Measurements from ENCODE around the gene CCR6. TPM values are rescaled to one million over a fixed set of nuclear protein-coding genes. Genes with fewer than 3 reads are reported as not detected.

Gene CCR6
- total and polyA plus RNA-seq, 2 of the 8 experiments (the other 6 are each of a cell fraction or from before 2014, with no cell fraction given) = 0.06 TPM; not detected in 1

DNA sequence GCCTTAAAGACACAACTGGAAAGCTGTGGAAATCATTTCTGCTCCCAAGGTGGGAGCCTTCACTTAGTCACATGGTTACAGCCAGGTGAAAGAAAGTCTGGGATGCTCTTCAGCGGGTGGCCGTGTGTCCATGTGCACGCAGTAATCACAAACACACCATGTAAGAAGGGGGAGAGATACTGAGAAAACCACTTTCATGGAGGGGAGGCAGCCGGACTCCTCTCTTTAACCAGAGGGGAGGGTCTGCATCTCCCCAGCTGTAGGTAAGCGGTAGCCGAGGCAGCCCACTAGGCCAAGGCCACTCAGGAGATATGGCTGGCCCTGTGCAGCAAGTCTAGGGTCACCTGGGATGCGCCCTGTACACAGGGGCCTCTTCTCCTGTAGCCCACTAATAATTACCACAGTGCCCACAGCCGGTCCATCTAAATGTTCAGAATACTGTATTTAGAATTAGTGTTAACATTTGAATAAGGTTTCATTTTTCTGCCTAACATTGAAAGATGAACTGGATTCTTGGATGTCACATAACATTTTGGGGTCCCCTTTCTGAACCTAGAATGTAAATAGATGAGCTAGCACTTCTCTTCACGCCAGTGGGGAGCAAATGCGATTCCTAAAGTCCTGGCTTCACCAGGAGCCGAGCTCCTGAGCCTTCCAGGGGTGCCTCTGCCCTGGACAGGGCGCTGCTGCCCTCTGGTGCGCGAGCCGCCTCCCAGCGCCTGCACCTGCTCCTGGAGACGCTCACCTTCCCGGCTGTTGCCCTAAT is 19.0 kb downstream of the CCR6 start:
- Histone ChIP-seq H3K4me1 (replicated peaks in 1 of 4; ENCODE audit: control insufficient read depth in 3 of 4, insufficient read depth in 4 of 4, low read length in 3 of 4) (peaks cover 3 to 16% (median 12%) of the 10 kb centered on the region in 4 experiments), H4K5ac (ENCODE audit: insufficient read length, low read depth, low read length) (no peak overlapping the region), H3K23ac (ENCODE audit: insufficient read length) (no peak overlapping the region), H3K27ac (ENCODE audit: low read depth, low read length) (no peak overlapping the region), H3K27me3 (replicated peaks in 1 of 4; ENCODE audit: control insufficient read depth in 3 of 4, extremely low read depth in 1 of 4, insufficient read depth in 3 of 4, low read length in 3 of 4) (no peaks in the 10 kb centered on the region; a peak in 2 of 7 replicates), H3K18ac (ENCODE audit: extremely low read depth, low read length) (peak overlapping the region; percentile 1), H3K23me2 (ENCODE audit: low read depth, low read length) (no peaks in the 10 kb centered on the region; the same call in 1 of the 2 replicates), H3K9ac (replicated peaks in 1 of 4; ENCODE audit: extremely low read depth in 1 of 4, low read depth in 3 of 4, low read length in 3 of 4) (no peak overlapping the region), H3K79me2 (ENCODE audit: control insufficient read depth in 1 of 2, insufficient read depth in 2 of 2, low read length in 2 of 2) (no peaks in the 10 kb centered on the region), H3K36me3 (ENCODE audit: control insufficient read depth in 2 of 4, insufficient read depth in 4 of 4, low read length in 3 of 4) (no peaks in the 10 kb centered on the region), H4K20me1 (replicated peaks in 1 of 2; ENCODE audit: control insufficient read depth in 1 of 2, insufficient read depth in 2 of 2, low read length in 2 of 2) (no peaks in the 10 kb centered on the region), H2AFZ (ENCODE audit: low read length) (no peak overlapping the region), H3K4me3 (ENCODE audit: extremely low read depth in 1 of 4, insufficient read depth in 2 of 4, low read depth in 3 of 4, low read length in 4 of 4) (no peak overlapping the region), H4K8ac (ENCODE audit: extremely low read depth, insufficient read depth, low read length) (no peak overlapping the region), H2BK15ac (ENCODE audit: low read length) (no peak overlapping the region), H3K79me1 (ENCODE audit: low read depth, low read length) (no peaks in the 10 kb centered on the region), H3K14ac (ENCODE audit: insufficient read length) (no peak overlapping the region), H2BK5ac (ENCODE audit: low read depth, low read length) (no peak overlapping the region), H2BK120ac (replicated peaks; ENCODE audit: low read depth, low read length) (no peak overlapping the region), H3K4ac (replicated peaks; ENCODE audit: insufficient read length, low read depth, low read length) (no peak overlapping the region), H3K9me3 (ENCODE audit: insufficient read depth in 2 of 2, low read depth in 1 of 2, low read length in 1 of 2) (peaks cover 6 to 8% of the 10 kb centered on the region in 2 experiments; a peak in 3 of 4 replicates), H3K56ac (replicated peaks; ENCODE audit: insufficient read length, low read depth, low read length) (no peak overlapping the region), H4K91ac (replicated peaks; ENCODE audit: insufficient read length, low read length) (no peak overlapping the region), H2BK20ac (ENCODE audit: low read length) (no peak overlapping the region), H3K4me2 (ENCODE audit: insufficient read depth in 1 of 2, low read depth in 2 of 2, low read length in 2 of 2) (no peak overlapping the region), H2AK5ac (ENCODE audit: low read depth, low read length) (no peak overlapping the region; the same call in 1 of the 2 replicates), H2BK12ac (ENCODE audit: low read depth, low read length) (peak overlapping the region; percentile 4; the same call in 1 of the 2 replicates)
- 56% methylated on average over 18 of the region's 18 CpGs; no CpG with 5 or more reads in 1 of the 2 experiments for WGBS, 2 experiments (ENCODE audit: extremely low coverage in 1 of 2, insufficient coverage in 1 of 2, insufficient read length in 1 of 2, insufficient replicate concordance in 2 of 2, low coverage in 1 of 2, low lambda C conversion rate in 2 of 2, missing lambda C conversion rate in 1 of 2)
- FAIRE-seq (peak; percentile 65), DNase-seq (ENCODE audit: low read depth in 1 of 2, low spot score in 2 of 2) (peak in 1 of 2 experiments; percentile 79)
- ChIA-PET CTCF (ENCODE audit: partially characterized antibody) (interaction anchor here (0.6 to 7.2 kb wide), 40 partner anchors 9 to 830 kb away, joined by 3 to 72 read pairs (median 4); partner anchors contain the start of genes CCR6 and RNASET2), POLR2A (ENCODE audit: partially characterized antibody) (interaction anchor here (1.2 kb wide), 1 partner anchor 142 kb away, joined by 3 read pairs; the partner anchor contains the start of gene CEP43)
- TF ChIP-seq PHF8 (conservative IDR thresholded peaks at IDR 0.05; ENCODE audit: low read depth, low read length) = no peak
- TF ChIP-seq BRCA1 (IDR thresholded peaks at IDR 0.05; ENCODE audit: low read depth, low read length) = no peak
- TF ChIP-seq CBX8 (IDR thresholded peaks at IDR 0.05; ENCODE audit: borderline replicate concordance, low read depth, low read length) = no peak
- TF ChIP-seq RAD21 (IDR thresholded peaks at IDR 0.05 in 1 of 2, conservative IDR thresholded peaks at IDR 0.05 in 1 of 2; ENCODE audit: low read depth in 2 of 2, low read length in 2 of 2) = peak; percentile 98 to 99
- no peak; a peak in 1 of 4 replicates for TF ChIP-seq SIN3A (conservative IDR thresholded peaks at IDR 0.05 in 1 of 2, IDR thresholded peaks at IDR 0.05 in 1 of 2; ENCODE audit: low read depth in 1 of 2, low read length in 2 of 2)
- TF ChIP-seq YY1 (IDR thresholded peaks at IDR 0.05; ENCODE audit: low read depth, low read length) = 0 out of 2 replicates have a peak, but pooled peaks have one; percentile 23
- TF ChIP-seq, protein P1, sequence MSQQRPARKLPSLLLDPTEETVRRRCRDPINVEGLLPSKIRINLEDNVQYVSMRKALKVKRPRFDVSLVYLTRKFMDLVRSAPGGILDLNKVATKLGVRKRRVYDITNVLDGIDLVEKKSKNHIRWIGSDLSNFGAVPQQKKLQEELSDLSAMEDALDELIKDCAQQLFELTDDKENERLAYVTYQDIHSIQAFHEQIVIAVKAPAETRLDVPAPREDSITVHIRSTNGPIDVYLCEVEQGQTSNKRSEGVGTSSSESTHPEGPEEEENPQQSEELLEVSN (IDR thresholded peaks at IDR 0.05) = no peak

Data from H1 (cell line).